A673 (cell line): ENCODE measurements around the gene SNCB.

Source experiments
- EZH2 ChIP-seq: fragments of 200-600 bp; sonication (generic); IDR thresholded peaks from 2 replicates; pipeline ENCODE4 v1.6.1; 2017; ENCODE audit warnings: borderline replicate concordance, low read depth, mild to moderate bottlenecking, mixed read lengths, antibody characterized with exemption, low read length; ENCODE audit not compliant: poor library complexity, severe bottlenecking
- TF ChIP-seq, protein P1 (sequence below): fragments of 300-800, 200-600 bp; sonication (generic); conservative IDR thresholded peaks from 2 replicates; pipeline ENCODE4 v1.5.1; 2017; ENCODE audit warnings: low read depth, mild to moderate bottlenecking, antibody characterized with exemption, low read length, moderate library complexity, mixed read lengths

DNA sequence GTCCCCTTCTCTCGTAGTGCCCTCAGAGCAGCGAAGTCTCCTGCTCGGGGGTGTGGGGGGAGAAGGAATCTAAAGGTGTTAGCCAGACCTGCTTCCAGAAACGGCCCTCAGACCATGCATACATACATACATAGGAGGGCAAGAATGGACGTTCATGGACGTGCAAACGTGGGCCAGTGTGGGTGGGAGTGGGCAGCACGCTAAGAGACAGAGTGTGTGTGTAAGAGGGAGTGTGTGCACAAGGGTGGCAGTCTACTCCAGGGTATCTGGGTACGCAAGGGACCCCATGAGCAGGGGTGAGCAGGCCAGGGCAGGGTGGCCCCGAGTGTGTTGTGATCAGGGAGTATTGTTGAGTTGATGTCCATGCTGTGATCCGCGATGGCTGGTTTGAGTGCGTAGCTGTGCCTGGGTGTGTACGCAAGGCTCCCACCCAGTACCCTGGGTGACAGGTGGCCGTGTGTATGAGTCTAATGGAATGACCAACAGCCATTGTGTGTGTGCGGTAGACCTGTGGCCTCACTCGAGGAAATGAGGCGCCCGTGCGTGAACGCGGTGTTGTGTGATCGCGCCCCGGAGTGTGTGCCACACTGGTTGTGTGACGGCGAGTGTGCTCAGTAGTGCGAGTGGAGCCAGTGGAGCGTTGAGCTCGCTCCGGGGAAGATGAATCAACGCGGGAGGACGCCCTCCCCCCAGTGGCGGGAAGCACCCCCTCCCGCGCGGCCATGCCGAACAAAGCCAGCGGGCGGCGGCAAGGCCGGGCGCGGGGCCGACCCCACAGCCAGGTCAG, 21.2 kb downstream of the SNCB start:
- TF ChIP-seq, protein P1, sequence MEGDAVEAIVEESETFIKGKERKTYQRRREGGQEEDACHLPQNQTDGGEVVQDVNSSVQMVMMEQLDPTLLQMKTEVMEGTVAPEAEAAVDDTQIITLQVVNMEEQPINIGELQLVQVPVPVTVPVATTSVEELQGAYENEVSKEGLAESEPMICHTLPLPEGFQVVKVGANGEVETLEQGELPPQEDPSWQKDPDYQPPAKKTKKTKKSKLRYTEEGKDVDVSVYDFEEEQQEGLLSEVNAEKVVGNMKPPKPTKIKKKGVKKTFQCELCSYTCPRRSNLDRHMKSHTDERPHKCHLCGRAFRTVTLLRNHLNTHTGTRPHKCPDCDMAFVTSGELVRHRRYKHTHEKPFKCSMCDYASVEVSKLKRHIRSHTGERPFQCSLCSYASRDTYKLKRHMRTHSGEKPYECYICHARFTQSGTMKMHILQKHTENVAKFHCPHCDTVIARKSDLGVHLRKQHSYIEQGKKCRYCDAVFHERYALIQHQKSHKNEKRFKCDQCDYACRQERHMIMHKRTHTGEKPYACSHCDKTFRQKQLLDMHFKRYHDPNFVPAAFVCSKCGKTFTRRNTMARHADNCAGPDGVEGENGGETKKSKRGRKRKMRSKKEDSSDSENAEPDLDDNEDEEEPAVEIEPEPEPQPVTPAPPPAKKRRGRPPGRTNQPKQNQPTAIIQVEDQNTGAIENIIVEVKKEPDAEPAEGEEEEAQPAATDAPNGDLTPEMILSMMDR: no peak
- no peak for TF ChIP-seq EZH2
